Measurements from ENCODE around the gene MICU1. TPM values are rescaled to one million over a fixed set of nuclear protein-coding genes. Genes with fewer than 3 reads are reported as not detected.

Gene MICU1
- total RNA-seq, 1 experiment from 2014 or later = 36.0 TPM

DNA sequence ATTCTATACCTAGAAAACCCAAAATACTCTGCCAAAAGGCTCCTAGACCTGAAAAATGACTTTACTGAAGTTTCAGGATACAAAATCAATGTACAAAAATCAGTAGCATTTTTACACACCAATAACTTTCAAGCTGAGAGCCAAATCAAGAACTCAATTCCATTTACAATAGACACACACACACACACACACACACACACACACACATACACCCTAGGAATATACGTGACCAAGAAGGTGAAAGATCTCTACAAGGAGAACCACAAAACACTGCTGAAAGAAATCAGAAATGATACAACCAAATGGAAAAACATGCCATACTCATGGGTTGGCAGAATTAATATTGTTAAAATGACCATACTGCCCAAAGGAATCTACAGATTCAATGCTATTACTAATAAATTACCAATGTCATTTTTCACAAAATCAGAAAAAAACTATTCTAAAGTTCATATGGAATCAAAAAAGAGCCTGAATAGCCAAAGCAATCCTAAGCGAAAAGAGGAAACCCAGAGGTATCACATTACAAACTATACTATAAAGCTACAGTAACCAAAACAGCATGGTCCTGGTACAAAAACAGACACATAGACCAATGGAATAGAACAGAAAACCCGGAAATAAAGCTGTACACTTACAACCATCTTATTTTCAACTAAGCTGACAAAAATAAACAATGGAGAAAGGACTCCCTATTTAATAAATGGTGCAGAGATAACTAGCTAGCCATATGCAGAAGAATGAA lies 122.0 kb downstream of the MICU1 start:
- no peak overlapping the region for H3K4me3 Mint-ChIP-seq
- DNase-seq (ENCODE audit: low spot score) (no peak), ATAC-seq (no peak)
- ChIA-PET POLR2A (no interaction called here), CTCF (no interaction called here)
- TF ChIP-seq PRRX2 (CRISPR knock-in tag; IDR thresholded peaks at IDR 0.05) = no peak
- TF ChIP-seq NFYB (CRISPR knock-in tag; conservative IDR thresholded peaks at IDR 0.05; ENCODE audit: low read depth) = no peak
- TF ChIP-seq HMGA2 (CRISPR knock-in tag; IDR thresholded peaks at IDR 0.05) = no peak
- TF ChIP-seq, protein P1, sequence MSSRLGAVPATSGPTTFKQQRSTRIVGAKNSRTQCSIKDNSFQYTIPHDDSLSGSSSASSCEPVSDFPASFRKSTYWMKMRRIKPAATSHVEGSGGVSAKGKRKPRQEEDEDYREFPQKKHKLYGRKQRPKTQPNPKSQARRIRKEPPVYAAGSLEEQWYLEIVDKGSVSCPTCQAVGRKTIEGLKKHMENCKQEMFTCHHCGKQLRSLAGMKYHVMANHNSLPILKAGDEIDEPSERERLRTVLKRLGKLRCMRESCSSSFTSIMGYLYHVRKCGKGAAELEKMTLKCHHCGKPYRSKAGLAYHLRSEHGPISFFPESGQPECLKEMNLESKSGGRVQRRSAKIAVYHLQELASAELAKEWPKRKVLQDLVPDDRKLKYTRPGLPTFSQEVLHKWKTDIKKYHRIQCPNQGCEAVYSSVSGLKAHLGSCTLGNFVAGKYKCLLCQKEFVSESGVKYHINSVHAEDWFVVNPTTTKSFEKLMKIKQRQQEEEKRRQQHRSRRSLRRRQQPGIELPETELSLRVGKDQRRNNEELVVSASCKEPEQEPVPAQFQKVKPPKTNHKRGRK (CRISPR knock-in tag; IDR thresholded peaks at IDR 0.05; ENCODE audit: borderline replicate concordance) = no peak
- TF ChIP-seq ZNF281 (CRISPR knock-in tag; IDR thresholded peaks at IDR 0.05) = no peak
- TF ChIP-seq, protein P2, sequence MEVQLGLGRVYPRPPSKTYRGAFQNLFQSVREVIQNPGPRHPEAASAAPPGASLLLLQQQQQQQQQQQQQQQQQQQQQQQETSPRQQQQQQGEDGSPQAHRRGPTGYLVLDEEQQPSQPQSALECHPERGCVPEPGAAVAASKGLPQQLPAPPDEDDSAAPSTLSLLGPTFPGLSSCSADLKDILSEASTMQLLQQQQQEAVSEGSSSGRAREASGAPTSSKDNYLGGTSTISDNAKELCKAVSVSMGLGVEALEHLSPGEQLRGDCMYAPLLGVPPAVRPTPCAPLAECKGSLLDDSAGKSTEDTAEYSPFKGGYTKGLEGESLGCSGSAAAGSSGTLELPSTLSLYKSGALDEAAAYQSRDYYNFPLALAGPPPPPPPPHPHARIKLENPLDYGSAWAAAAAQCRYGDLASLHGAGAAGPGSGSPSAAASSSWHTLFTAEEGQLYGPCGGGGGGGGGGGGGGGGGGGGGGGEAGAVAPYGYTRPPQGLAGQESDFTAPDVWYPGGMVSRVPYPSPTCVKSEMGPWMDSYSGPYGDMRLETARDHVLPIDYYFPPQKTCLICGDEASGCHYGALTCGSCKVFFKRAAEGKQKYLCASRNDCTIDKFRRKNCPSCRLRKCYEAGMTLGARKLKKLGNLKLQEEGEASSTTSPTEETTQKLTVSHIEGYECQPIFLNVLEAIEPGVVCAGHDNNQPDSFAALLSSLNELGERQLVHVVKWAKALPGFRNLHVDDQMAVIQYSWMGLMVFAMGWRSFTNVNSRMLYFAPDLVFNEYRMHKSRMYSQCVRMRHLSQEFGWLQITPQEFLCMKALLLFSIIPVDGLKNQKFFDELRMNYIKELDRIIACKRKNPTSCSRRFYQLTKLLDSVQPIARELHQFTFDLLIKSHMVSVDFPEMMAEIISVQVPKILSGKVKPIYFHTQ (CRISPR knock-in tag; IDR thresholded peaks at IDR 0.05) = no peak
- TF ChIP-seq RELA (CRISPR knock-in tag; IDR thresholded peaks at IDR 0.05; ENCODE audit: borderline replicate concordance) = no peak
- TF ChIP-seq MLX (CRISPR knock-in tag; IDR thresholded peaks at IDR 0.05) = no peak
- H3K9me3 Mint-ChIP-seq = peaks cover 21% of the 10 kb centered on the region
- H3K36me3 Mint-ChIP-seq = peaks cover 22% of the 10 kb centered on the region
- H3K27ac Mint-ChIP-seq = no peak overlapping the region; the same call in 1 of the 2 replicates
- no peaks in the 10 kb centered on the region for H3K27me3 Mint-ChIP-seq (ENCODE audit: low read depth)
- no peaks in the 10 kb centered on the region for H3K4me1 Mint-ChIP-seq

- no peaks in the 10 kb centered on the region for H3K27me3 Mint-ChIP-seq (ENCODE audit: low read depth)
- ChIA-PET CTCF (interaction anchor here (0.5 to 1.0 kb wide), 2 partner anchors 68 to 331 kb away, joined by 3 to 4 read pairs; no protein-coding TSS in a partner anchor), POLR2A (no interaction called here)
- no peak overlapping the region for H3K27ac Mint-ChIP-seq
- peaks cover 21% of the 10 kb centered on the region for H3K9me3 Mint-ChIP-seq
- no peaks in the 10 kb centered on the region for H3K4me1 Mint-ChIP-seq
- ATAC-seq (no peak), DNase-seq (ENCODE audit: low spot score) (no peak)
- H3K4me3 Mint-ChIP-seq = no peak overlapping the region
- no peak for TF ChIP-seq ESRRA (CRISPR knock-in tag; IDR thresholded peaks at IDR 0.05; ENCODE audit: borderline replicate concordance)
- no peak for TF ChIP-seq SMAD3 (CRISPR knock-in tag; IDR thresholded peaks at IDR 0.05; ENCODE audit: borderline replicate concordance)
- TF ChIP-seq ZNF423 (CRISPR knock-in tag; IDR thresholded peaks at IDR 0.05) = no peak
- peaks cover 22% of the 10 kb centered on the region for H3K36me3 Mint-ChIP-seq
These were observed 122.6 kb downstream of the MICU1 start for GRCh38 chr10:72503241-72503640.

DNA sequence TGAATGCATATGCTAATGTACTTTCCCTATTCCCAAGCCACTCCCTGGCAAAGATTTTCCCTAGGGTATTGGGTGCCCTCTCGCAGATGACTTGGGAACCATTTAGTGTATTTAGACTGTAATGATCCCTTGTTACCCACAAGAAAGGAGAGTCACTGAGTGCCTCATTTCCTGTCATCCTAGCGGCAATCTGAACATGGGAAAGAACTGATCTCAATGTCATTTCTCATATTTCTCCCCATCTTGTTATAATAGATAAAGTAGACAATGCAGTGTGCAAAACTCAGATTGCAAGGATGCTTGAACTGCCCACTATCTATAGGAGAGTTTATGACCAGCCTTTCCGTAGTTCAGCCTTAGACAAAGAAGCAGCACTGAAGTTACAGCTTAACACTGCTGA lies 123.3 kb downstream of the MICU1 start:
- ChIA-PET CTCF (interaction anchor here (0.5 to 1.0 kb wide), 2 partner anchors 67 to 332 kb away, joined by 3 to 4 read pairs; no protein-coding TSS in a partner anchor), POLR2A (interaction anchor here (1.3 kb wide), 1 partner anchor 138 kb away, joined by 3 read pairs; no protein-coding TSS in a partner anchor)
- DNase-seq (ENCODE audit: low spot score) (no peak), ATAC-seq (no peak)
- H3K27ac Mint-ChIP-seq = no peak overlapping the region
- no peak overlapping the region for H3K4me3 Mint-ChIP-seq
- H3K27me3 Mint-ChIP-seq (ENCODE audit: low read depth) = no peaks in the 10 kb centered on the region
- no peak for TF ChIP-seq ZSCAN18 (CRISPR knock-in tag; IDR thresholded peaks at IDR 0.05)
- H3K36me3 Mint-ChIP-seq = peaks cover 22% of the 10 kb centered on the region
- no peaks in the 10 kb centered on the region for H3K4me1 Mint-ChIP-seq
- H3K9me3 Mint-ChIP-seq = peaks cover 21% of the 10 kb centered on the region
